ENCODE measurements around the gene MSI2.

DNA sequence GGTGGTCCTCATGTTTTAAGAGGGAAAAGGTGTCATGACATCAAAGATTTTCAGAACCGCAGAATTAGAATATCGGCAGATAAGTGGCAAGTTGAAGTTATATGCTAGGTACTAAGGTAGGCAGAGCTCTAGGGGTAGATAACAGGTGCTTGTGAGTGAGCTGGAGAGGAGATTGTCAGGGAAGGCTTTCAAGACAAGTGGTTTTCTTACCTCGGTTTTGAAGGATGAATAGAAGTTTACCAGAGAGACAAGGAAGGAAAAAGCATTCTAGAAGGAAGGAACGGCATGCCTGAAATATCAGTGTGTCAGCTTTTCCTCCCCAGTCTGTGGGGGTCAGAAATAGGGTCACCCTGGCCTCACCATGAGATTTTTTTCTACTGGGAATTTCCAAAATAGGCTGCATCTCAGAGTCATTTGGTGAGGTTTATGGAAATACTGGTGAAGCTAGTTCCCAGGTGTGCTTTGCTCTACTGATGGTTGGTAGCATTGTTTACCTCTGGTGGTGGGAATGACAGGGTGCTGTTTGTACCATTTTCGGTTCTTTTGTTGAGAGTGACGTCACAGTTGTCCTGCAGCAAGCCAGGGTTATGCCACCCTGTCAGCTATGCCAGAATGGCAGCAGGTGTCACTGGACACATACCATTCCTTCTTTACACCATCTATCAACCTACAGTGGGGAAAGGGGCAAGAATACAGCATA lies 112.5 kb downstream of the MSI2 start:
- TF ChIP-seq ELF4 (IDR thresholded peaks at IDR 0.05) (no peak), SP1 (IDR thresholded peaks at IDR 0.05) (no peak), HDGF (IDR thresholded peaks at IDR 0.05; ENCODE audit: borderline replicate concordance) (no peak), PKNOX1 (IDR thresholded peaks at IDR 0.05) (no peak), NFRKB (IDR thresholded peaks at IDR 0.05) (no peak), CTBP1 (IDR thresholded peaks at IDR 0.05; ENCODE audit: borderline replicate concordance) (no peak), BHLHE40 (IDR thresholded peaks at IDR 0.05; ENCODE audit: borderline replicate concordance) (no peak), ARNT (IDR thresholded peaks at IDR 0.05) (no peak)

Data from HEK293T (cell line).